K562 (cell line): ENCODE measurements around the gene KRT28. TPM values are rescaled to one million over a fixed set of nuclear protein-coding genes. Genes with fewer than 3 reads are reported as not detected.

Experiments
- CC2D1A ChIP-seq: fragments of 450-650 bp; IDR thresholded peaks from 2 replicates; pipeline ENCODE4 v1.6.1; 2017; ENCODE audit warnings: mild to moderate bottlenecking
- E2F8 ChIP-seq: fragments of 450-650 bp; IDR thresholded peaks from 2 replicates; pipeline ENCODE4 v1.7.1; 2018; ENCODE audit warnings: mild to moderate bottlenecking, low read depth; ENCODE audit not compliant: partially characterized antibody
- FOXJ2 ChIP-seq: fragments of 200-800 bp; sonication (Bioruptor generic); IDR thresholded peaks from 2 replicates; pipeline ENCODE4 v1.6.1; 2016; ENCODE audit warnings: missing genetic modification characterization, missing compliant biosample characterization
- NUFIP1 ChIP-seq: fragments of 450-650 bp; IDR thresholded peaks from 2 replicates; pipeline ENCODE4 v1.6.1; 2018; ENCODE audit not compliant: partially characterized antibody
- POLR2G ChIP-seq: fragments of 200-400 bp; formaldehyde crosslinking; IDR thresholded peaks from 2 replicates; pipeline ENCODE4 v1.6.1; 2017; ENCODE audit warnings: low read depth, mild to moderate bottlenecking, antibody characterized with exemption, low read length, moderate library complexity
- PRPF4 ChIP-seq: fragments of 200-400 bp; formaldehyde crosslinking; IDR thresholded peaks from one replicate; pipeline ENCODE4 v1.6.1; 2017; ENCODE audit warnings: low read length, low read depth, mild to moderate bottlenecking; ENCODE audit not compliant: insufficient read depth, poor library complexity, severe bottlenecking
- RFX5 ChIP-seq: IDR thresholded peaks from 2 replicates; pipeline ENCODE4 v1.6.1; 2011; ENCODE audit warnings: low read depth, mild to moderate bottlenecking, improper control_type of control experiment, low read length
- THRAP3 ChIP-seq: fragments of 450-650 bp; IDR thresholded peaks from 2 replicates; pipeline ENCODE4 v1.6.1; 2016; ENCODE audit warnings: mild to moderate bottlenecking, inconsistent platforms, borderline replicate concordance
- ZBTB1 ChIP-seq: sonication (generic); formaldehyde crosslinking; IDR thresholded peaks from 2 replicates; pipeline ENCODE4 v1.8.1; 2023; ENCODE audit warnings: missing genetic modification reagents, low read depth, mild to moderate bottlenecking, borderline replicate concordance
- ZBTB33 ChIP-seq: sonication (generic); formaldehyde crosslinking; IDR thresholded peaks from 2 replicates; pipeline ENCODE4 v1.8.1; 2023; ENCODE audit warnings: mild to moderate bottlenecking, missing genetic modification reagents
- ZBTB5 ChIP-seq: fragments of 450-650 bp; IDR thresholded peaks from 2 replicates; pipeline ENCODE4 v1.6.1; 2017; ENCODE audit warnings: antibody characterized with exemption
- ZHX1 ChIP-seq: fragments of 150-350 bp; conservative IDR thresholded peaks from 2 replicates; pipeline ENCODE4 v1.6.1; 2014; ENCODE audit warnings: low read length
- ZKSCAN3 ChIP-seq: fragments of 250-450 bp; sonication (Bioruptor Pico); IDR thresholded peaks from 2 replicates; pipeline ENCODE4 v1.4.0; 2020
- ZNF263 ChIP-seq: sonication (generic); formaldehyde crosslinking; IDR thresholded peaks from 2 replicates; pipeline ENCODE4 v1.8.0; 2022; ENCODE audit warnings: mild to moderate bottlenecking, missing genetic modification reagents, borderline replicate concordance
- ZNF384 ChIP-seq: IDR thresholded peaks from 2 replicates; pipeline ENCODE4 v1.6.1; 2012; ENCODE audit warnings: low read depth, low read length, improper control_type of control experiment
- ZNF507 ChIP-seq: conservative IDR thresholded peaks from 2 replicates; pipeline ENCODE4 v1.6.1; 2017; ENCODE audit warnings: missing genetic modification characterization, missing compliant biosample characterization
- ZNF589 ChIP-seq: fragments of 200-800 bp; sonication (Bioruptor generic); IDR thresholded peaks from 2 replicates; pipeline ENCODE4 v1.6.1; 2016; ENCODE audit warnings: low read depth, missing genetic modification characterization, missing compliant biosample characterization
- ZNF764 ChIP-seq: fragments of 250-450 bp; sonication (Bioruptor Pico); IDR thresholded peaks from 2 replicates; pipeline ENCODE4 v1.4.0; 2020; ENCODE audit warnings: low read depth, mild to moderate bottlenecking, moderate library complexity
- polyA plus RNA-seq, 8 experiments: library from polyadenylated mRNA; depleted of rRNA in 4 of 8; stranded (reverse) in 5 of 8; unstranded in 3 of 8; fragments of >200 nt; fragmentation: Nextera tagmentation in 2 of 8; fragmentation: Illumina TruSeq in 1 of 8; extraction: Ambion mirVana in 2 of 8; extraction: Trizol in 1 of 8; gene quantifications; 2 replicates each; pipeline versions ENCODE4 v1.2.1 to v1.2.3, GENCODE V29; 2011 to 2014; ENCODE audit warnings: inconsistent platforms in 1 of 8, missing spikeins in 1 of 8
- total RNA-seq, 7 experiments: library from RNA; depleted of rRNA in 6 of 7; stranded (reverse); fragments of >200 nt in 6 of 7; fragmentation: Illumina TruSeq in 2 of 7; extraction: Trizol in 2 of 7; gene quantifications; 2 replicates each; pipeline versions ENCODE4 v1.2.1 to v1.2.3, GENCODE V29; 2011 to 2021; ENCODE audit warnings: low replicate concordance in 1 of 7

KRT28 gene
- total and polyA plus RNA-seq, 9 of the 15 experiments (the other 6 are each of a cell fraction or from before 2014, with no cell fraction given): not detected

GRCh38 chr17:40803617-40804082, 3.9 kb upstream of the KRT28 start (continued):
- TF ChIP-seq PRPF4 (no peak), ZNF764 (CRISPR knock-in tag) (no peak), ZBTB5 (no peak), ZBTB1 (CRISPR knock-in tag) (no peak), ZKSCAN3 (no peak), ZNF589 (CRISPR knock-in tag) (no peak), ZHX1 (no peak), CC2D1A (peak; percentile 55; the same call in 1 of the 2 replicates), E2F8 (no peak), RFX5 (no peak), ZNF384 (no peak), POLR2G (no peak), ZNF263 (no peak), ZNF507 (tag) (no peak), NUFIP1 (no peak), ZBTB33 (CRISPR knock-in tag) (no peak), FOXJ2 (tag) (no peak), THRAP3 (no peak)
